Activated effector memory CD4-positive, alpha-beta T cell treated with anti-CD3 and anti-CD28 coated beads, Interleukin-2, amount 50 U/mL, for 16 hours (primary cell): ENCODE measurements around the gene SLA2.
"Not testable (repeated sequence)": the region's sequence is repeated elsewhere in the genome, so short reads cannot be mapped to it uniquely, and the experiment has no call there.

Experiments used
- DNase-seq: peaks from one replicate; pipeline ENCODE4 v3.0.0-alpha.2; 2020

SLA2 gene, protein sequence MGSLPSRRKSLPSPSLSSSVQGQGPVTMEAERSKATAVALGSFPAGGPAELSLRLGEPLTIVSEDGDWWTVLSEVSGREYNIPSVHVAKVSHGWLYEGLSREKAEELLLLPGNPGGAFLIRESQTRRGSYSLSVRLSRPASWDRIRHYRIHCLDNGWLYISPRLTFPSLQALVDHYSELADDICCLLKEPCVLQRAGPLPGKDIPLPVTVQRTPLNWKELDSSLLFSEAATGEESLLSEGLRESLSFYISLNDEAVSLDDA

DNA sequence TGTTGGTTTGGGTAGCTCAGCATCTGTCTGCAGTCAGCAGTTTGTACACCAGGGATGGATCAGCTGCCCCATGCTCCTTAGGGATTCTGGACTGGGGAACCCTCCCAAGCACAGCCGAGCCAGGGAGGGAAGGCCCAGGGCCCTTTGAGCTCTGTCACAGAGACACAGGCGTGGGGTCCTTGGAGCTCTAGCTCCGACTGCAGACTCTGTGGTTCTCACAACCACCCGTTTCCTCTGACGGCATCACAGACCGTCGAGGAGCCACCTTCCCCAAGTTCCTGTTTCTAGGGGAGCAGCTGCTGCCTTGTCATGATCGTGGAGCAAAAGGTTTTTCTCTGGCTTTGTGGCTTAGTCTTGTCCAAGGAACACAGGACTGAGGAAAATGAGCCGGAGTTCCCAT lies at the start of gene SLA2:
Gene SLA2 (minus strand): TSS at position 199 of the 400 bp plus-strand sequence. CDS start 4,861 bp downstream, outside the sequence.
- DNase-seq = peak; percentile 86

DNA sequence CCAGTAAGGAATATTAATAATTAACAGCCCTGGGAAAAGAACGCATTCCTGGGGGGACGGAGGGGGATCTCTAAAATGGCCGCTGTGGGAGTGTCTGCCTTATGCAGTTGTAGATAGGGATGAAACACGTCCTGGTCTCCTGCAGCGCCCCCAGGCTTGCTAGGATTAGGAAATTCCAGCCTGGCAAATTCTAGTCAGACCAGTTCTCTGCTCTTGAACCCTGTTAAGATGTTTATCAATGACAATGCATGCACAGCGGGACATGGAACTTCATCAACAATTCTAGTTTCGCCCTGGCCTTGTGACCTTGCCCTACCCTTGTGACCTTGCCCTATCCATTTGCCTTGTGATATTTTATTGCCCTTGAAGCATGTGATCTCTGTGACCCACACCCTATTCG lies 49.5 kb upstream of the SLA2 start:
- DNase-seq = not testable (repeated sequence)

DNA sequence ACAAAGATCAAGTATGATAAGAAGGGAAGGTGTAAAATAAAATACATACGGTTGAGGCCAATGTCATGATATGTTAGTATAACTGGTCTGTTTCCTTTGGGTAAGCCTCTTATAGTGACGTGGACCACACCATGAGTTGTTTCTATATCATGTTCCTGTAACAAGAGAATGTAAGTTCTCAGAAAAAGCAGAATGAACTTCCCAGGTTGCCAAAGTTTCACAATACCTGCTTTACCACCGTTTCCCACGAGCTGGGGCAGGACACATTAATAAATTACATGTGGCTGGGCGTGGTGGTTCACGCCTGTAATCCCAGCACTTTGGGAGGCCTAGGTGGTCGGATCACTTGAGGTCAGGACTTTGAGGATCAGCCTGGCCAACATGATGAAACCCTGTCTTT lies 42.6 kb upstream of the SLA2 start:
- DNase-seq = no peak

DNA sequence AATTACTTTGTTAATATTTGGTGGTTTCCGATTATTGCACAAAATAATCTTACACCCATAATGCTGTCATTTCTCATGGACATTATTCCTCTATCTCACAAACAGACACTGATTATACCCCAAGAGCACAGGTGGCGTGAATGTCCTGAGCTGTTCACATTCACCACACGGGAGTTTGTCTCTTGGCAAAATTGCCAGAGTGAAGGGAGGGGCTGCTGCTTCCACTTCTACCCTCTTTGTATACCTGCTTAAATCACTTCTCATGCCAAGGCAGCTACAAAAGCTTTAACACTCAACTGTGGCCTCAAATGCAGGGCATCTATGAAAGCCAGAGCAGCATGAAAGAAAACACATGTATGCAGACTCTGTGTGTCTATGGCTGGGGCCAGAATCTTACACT lies 41.9 kb upstream of the SLA2 start:
- no peak for DNase-seq

DNA sequence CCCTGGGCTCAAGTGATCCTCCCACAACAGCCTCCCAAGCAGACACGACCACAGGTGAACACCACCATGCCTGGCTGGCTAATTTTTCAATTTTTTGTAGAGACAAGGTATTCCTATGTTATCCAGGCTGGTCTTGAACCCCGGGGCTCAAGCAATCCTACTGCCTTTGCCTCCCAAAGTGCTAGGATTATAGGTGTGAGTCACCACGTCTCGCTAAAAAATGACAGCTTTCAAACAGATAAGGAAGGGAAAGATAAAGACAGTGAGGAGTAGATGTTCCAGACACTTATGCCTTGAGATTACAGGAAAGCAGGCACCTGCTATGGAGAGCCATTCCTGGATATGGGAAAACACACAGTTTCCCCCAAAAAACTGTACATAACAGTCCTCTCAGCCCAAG lies 40.9 kb upstream of the SLA2 start:
- DNase-seq = no peak

DNA sequence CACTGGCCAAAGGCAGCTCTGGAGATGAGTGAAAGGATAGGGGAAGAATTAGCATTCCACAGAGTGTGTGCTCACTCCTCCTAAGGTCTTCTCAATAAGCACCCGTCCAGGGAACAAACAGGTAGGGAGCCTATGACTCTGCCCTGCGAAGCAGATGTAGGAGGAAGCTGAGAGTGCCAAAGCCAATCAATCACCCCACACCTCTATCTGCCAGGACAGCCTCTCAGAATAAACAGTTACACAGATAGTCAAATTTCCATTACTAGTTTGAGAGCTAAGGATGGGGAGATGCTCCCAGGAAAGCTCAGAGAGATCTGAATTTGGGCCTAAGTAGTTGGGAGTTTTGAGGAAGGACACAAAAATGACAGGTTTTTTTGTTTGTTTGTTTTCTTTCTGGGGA lies 40.5 kb upstream of the SLA2 start:
- DNase-seq = no peak

DNA sequence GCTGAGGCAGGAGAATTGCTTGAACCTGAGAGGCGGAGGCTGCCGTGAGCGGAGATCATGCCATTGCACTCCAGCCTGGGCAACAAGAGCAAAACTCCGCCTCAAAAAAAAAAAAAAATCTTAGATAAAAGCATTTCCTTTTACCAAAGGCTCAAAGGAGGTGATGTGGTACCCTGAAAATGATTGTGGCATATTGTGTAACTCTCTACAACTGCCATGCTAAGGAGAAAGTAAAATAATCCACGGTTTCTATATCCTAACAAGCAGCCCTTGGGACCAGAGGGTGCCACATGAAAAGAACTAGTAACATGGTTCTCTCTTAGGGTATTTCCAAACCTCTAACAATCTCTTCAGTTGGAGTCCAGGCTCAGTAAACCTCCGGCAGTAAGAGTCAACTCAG lies 38.8 kb upstream of the SLA2 start:
- DNase-seq = no peak

DNA sequence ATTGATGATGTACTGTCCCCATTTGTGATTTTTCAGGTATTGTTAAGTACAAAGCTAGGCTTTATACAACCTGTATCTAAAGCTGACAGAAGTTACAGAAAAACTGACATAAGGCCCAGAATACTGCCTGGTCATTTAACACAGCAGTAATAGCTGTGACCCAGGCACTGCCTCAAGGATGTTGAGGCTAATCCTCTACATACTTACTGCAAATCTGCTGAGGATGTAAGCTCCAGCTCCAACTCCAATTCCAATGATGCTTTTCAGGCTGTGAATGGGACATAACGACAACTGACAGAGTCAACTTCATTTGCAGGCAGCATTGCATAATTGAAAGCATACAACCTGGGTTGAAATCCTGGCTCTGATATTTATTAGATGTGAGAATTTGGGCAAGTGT lies 36.3 kb upstream of the SLA2 start:
- DNase-seq = no peak

DNA sequence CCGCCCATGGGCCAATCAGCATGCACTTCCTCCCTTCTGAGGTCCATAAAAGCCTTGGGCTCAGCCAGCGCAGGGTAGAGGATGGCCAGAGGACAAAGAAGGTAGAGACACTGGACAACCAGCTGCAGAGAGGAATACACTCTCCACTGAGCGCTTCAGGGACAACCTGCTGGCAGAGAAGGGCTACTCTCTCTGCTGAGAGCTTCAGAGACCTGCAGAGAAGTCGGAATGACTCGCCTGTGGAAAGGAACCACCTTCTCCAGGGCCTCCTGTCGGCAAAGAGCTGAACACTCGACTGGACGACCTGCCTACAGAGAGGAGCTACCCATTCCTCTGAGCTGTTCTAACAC lies 31.4 kb upstream of the SLA2 start:
- DNase-seq = no peak

DNA sequence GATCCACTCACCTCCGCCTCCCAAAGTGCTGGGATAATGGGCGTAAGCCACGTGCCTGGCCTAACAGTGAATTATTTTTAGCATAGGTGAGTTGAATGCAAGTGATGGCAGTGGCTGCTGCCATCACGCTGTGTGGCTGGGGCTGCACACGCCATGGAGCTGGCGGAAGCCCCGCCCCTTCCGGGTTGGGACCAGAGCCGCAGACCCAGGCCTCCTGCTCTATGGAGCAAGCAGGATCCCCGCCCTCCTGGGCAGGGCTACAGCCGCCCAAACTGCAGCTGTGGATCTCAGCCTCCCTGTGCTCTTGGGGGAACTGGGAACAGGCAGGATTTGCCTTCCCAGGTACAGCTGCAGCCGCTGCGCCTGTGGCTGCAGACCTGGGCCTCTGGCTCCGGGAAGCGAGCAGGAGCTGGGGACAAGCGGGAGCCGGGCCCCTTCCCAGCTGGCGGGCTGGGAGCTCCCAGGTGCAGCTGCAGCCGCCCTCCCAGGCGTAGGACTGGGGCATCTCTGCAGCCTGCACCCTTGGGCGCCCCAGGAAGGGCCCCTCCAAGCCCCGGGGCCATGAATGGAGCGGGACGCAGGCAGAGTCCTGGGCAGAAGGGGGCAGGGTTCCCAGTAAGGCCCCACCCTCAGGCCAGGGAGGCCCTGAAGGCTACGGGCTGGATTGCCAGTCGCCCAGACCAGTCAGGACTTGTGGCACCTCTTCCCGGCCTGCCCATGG lies 30.9 kb upstream of the SLA2 start:
- no peak for DNase-seq

DNA sequence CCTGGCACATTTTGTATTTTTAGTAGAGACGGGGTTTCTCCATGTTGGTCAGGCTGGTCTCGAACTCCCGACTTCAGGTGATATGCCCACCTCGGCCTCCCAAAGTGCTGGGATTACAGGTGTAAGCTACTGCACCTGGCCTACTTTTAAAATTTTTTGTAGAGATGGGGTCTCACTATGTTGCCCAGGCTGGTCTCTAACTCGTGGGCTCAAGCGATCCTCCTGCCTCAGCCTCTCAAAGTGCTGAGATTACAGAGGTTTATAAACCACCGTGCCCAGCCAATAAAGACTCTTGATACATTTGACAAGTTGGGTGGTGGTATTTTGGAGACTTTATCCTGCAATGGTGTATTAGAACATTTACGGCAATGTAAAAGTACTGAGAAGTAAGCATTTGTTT lies 29.5 kb upstream of the SLA2 start:
- DNase-seq = not testable (repeated sequence)

DNA sequence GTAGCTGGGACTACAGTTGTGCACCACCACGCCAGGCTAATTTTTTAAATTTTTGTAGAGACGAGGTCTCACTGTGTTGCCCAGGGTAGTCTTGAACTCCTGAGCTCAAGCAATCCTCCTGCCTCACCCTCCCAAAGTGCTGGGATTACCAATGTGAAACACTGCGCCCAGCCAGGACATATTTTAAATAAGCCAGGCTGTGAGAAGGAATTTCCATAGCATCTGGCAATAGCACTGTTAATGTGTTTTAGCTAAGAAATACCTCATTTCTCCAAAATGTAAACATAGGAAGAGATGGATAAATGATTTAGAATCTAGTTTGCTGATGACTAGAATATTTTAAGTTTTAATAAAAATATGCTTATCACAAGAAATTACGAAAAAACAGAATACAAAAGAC lies 27.0 kb upstream of the SLA2 start:
- DNase-seq = no peak

DNA sequence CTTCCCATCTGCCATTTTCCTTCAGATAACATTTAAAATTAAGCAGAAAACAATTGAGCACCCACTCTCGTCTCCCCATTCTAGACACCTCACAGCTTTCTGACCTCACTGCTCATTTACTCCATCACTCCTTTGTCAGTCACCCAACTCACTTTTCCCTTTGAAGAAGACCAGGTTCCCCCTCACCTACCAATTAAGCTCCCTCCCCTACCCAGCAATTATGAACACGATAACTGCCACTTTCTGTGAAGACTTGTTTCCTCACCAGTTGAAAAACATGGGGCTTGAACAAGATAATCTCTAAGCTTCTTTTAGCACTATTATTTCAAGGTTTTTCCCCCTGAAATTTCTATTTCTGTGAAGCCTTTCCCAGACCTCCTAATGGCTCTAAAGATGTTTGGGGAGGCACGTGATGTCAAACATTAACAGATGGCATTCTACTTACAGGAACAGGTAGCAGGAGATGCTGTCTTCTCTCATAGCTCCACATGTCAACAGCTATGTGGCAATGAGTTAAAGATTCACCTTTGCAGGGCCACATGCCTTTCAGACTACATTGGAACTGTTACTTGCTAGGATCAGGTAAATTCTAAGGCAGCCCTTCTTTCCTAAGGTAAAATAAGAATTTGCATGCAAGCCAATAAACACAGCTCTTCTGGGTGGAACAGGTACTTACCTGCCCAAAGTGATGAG lies 24.8 kb upstream of the SLA2 start:
- DNase-seq = no peak

DNA sequence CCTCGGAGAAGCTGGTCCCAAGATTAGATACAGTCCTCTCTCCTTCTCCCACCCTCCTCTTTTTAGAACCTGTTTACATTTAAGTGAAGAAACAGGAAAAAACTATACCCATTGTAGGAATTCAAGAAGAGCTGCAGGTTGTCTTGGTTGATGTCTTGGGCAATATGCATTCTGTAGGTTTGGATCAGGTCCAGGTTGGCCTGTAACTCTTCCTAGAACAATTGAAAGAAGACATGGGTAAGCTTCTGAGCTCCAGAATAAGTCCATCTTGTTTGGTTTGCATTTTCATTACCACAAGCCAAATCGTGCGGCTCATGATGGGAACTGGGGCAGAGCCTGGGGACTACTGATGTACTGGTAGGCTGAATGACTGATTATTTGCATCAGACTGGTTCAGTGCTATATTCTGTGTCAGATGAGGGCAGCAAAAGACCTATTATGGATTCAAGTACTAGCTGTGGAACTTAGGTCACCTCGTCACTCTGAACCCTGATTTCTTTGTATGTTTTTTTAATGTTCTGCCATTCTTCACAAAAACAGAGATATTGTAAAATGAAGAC lies 20.3 kb upstream of the SLA2 start:
- DNase-seq = no peak

DNA sequence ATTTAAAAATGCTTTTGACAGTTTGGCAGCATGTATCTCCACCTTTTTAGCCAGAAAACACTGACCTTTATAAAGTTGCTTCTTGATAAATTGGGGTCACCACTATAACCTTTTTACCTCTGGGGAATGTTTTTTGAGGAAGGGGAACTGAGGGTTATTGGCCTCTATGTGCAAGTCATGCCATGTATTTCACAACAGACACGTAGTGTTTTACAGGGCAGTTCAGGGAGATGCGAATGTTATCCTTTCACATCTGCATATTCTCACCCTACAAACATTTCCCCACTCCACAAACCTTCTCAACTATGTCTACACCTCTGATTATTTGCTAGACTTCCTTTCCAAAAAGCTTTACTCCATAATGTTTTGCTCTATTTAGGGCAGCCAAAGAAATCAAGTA lies 17.0 kb upstream of the SLA2 start:
- DNase-seq = no peak

DNA sequence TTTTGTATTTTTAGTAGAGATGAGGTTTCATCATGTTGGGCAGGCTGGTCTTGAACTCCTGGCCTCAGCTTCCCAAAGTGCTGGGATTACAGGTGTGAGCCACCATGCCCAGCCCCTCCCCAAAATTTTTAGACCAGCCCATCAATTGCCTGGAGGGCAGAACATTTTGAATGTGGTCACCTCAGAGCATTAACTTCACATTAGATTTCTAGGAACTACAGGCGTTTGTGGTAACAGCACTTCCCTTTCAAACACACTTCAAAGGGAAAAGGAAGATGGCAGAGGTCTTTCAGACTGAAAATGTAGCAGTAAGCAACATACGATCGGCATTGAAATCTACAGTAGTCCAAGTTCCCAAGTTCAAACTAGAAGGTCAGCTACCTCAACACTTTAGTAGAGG lies 12.3 kb upstream of the SLA2 start:
- DNase-seq = no peak

DNA sequence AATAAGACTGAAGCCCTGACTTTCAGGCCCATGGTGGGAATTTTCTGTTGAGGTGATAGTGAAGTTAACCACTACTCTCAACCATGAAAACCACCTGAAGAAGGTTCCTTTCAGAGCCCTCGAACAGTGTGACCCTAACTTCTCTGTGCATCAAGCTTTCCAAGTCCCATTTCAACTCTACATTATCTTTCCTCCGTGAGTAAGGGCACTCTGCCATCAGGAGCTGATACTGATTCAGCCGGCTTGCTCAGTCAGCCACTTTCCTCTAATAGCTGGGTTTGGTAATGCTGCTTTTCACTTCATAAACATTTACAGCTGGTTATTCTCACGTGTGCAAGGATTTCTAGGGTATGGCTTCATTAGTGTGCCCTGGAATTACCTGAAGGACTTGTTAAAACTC lies 10.7 kb upstream of the SLA2 start:
- DNase-seq = no peak

DNA sequence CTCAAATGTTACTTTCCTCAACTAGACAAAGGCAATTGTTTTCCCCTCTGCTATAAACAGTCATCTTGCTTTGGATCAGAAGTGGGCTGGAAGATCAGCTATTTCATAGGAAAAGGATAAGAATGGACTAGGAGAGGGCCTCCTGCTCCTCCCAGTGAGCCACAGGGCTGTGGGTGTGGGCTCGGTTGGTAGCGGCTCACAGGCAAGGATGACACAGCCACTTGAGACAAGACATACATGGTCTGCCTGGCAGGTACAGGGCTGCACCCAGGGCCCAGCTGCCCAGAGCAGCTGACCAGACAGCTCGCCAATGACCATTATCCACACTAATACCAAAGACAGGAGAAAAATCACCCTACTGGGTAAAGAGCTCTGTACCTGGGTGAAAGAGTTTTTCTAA lies 9.0 kb upstream of the SLA2 start:
- no peak for DNase-seq

DNA sequence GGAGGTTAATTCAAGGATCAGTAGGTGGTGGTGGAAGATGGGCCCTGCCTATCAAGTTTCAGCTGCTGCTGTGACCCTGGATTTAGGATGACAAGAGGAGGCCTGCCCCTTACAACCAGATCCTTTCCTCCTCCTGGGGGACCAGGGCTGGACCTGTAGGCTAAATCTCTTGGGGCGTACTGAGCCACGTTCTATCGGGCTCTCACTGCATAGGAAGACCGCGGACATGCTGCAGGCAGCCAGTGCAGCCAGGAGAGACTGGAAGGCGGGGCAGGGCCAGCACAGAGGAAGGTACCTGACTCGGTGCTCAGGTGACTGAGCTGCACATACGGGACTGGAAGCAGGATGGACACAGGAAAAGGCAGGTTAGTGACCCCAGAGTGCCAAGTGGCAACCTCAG lies 8.5 kb upstream of the SLA2 start:
- DNase-seq = no peak

DNA sequence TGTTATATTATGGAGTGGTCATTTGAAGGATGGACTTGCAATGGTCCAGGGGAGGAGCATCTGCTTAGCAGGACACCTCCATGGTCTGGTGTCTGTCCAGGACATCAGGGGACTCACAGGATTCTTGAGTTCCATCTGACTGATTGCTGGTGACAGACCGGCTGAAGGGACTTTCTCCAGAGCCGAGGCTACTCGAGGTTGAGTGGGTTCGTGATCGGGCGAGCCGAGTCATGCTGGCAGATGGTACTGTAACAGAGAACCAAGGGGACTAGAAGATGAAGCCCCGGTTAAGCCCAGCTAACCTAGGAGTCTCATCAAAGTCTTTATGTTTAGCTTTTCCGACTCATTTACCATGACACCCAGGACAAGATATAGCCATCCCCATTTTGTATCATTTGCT lies 7.5 kb upstream of the SLA2 start:
- DNase-seq = no peak

DNA sequence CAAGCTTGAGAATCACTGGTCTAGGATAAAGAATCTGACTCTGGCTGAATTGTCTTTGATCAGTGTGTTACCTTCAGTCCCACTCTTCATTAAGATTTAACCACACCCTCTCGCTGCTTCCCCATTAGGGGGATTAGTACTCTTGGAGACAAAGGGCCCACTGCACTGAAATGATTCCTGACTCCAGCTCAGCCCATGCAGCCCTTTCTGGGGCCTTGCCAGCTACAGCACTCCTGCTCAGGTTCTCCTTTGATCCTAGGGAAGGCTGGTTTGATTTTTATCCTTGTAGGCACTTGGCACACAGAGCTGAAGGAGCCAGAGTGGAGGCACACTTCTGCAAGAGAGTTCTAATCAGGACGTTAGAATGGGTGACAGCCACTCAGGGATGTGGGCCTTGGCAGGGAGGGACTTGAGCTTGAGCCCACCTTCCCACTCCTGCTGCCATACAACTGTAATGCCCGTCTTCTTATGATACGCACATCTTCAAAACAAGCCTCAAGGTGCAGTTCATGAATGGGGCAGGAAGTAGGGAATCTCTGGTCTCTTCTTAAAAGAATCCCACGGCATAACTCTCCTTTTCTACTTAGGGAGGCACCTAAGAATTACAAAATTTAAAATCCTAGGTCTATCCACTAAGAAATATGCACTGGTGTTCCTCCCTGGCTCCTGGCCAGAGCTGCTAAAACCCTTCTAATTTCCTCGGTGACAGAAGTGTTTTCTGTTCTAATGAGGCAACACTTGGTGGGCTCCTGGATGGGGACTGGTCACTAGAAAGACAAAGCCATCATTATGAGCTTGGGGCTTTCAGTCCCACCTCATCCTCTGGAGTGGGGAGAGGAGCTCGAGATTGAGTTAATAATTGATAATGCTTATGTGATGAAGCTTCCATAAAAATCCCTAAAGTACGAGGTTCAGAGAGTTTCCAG lies 1.5 kb upstream of the SLA2 start:
- no peak for DNase-seq

DNA sequence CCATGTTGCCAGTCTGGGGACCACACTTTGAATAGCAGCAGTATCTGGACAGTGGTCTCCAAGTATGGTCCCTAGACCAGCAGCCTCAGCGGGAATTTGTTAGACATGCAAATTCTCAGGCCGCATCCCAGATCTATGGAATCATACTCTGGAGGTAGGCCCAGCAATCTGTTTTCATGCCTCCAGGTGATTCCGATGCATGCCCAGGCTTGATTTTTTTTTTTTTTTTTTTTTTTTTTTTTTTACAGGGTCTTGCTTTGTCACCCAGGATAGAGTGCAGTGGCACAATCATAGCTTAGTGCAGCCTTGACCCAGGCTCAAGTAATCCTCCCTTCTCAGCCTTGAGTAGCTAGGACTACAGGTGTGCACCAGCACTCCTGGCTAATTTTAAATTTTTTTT lies 682 bp upstream of the SLA2 start:
- DNase-seq = no peak

DNA sequence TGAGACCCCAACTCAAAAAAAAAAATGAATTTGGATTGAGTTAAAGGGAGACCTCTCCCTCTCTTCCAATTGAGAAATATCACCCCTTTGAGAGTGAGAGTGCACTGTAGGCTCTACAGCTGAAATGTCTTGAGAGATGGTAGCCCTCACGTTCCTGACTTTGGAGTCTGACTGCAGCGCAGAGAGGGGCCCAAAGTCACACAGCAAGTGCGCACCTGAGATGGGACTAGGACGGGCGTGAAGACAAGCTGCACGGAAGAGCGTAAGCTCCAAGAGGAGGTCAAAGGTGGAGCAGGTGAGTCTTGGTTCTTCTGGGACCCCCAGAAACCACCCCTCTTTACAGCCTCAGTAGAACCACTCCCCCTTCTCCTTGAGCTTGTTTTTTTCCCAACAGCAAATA lies 643 bp downstream of the SLA2 start:
- no peak for DNase-seq
